HepG2 (cell line): ENCODE measurements around the gene SLC12A3. TPM values are rescaled to one million over a fixed set of nuclear protein-coding genes. Genes with fewer than 3 reads are reported as not detected.

ENCODE experiments used
- ATAC-seq: fragments of 200-7000 bp; cut with Tn5 transposase; 3 replicates; pipeline ENCODE4 v1.9.1; 2020; ENCODE audit warnings: mild to moderate bottlenecking, moderate library complexity
- BruUV-seq: library from RNA; stranded (reverse); fragments of 400-500 nt; replicated peaks from 2 replicates; lab custom pipeline; 2021; lab: Mats Ljungman, UMichigan
- CTCF ChIA-PET: fragments of 300-600 bp; formaldehyde crosslinking; extraction: SDS; loops from one replicate; lab custom pipeline; 2021; ENCODE audit warnings: low total read pairs, inconsistent platforms, low intra/inter-chr PET ratio; lab: Yijun Ruan, JAX
- POLR2A ChIA-PET: fragments of 350-600 bp; sonication (Branson Sonifier 250); formaldehyde crosslinking; loops from one replicate; lab custom pipeline; 2020; ENCODE audit warnings: antibody characterized with exemption, inconsistent platforms; lab: Yijun Ruan, JAX
- DNase-seq: peaks from one replicate; pipeline ENCODE4 v3.0.0-alpha.2; 2015; ENCODE audit warnings: low spot score
- FAIRE-seq: peaks from 3 replicates; lab custom pipeline; 2011; peaks lifted over from hg19 to GRCh38; lab: Jason Lieb, UNC
- H2AFZ ChIP-seq: one replicate; pipeline ENCODE4 v1.6.1; 2011; ENCODE audit warnings: low read length, inconsistent platforms
- H3K27ac ChIP-seq: fragments of 300-600 bp; 3 replicates; pipeline ENCODE4 v1.8.0; 2011; ENCODE audit warnings: mixed run types, mild to moderate bottlenecking, mixed read lengths, low read length, inconsistent platforms; ENCODE audit not compliant: insufficient read depth; ENCODE audit errors: extremely low read length
- H3K27me3 ChIP-seq, 2 experiments: fragments of 200-600 bp in 1 of 2; 2 replicates in 1 of 2; 3 replicates in 1 of 2; pipeline versions ENCODE4 v1.6.0 to v1.8.0; 2011; ENCODE audit warnings: low read length in 2 of 2, mild to moderate bottlenecking in 2 of 2, moderate library complexity in 2 of 2, inconsistent platforms in 1 of 2; ENCODE audit not compliant: insufficient read depth in 2 of 2, control insufficient read depth in 1 of 2
- H3K36me3 ChIP-seq, 2 experiments: fragments of 200-600 bp in 1 of 2; replicated peaks in 1 of 2; 2 replicates in 1 of 2; 3 replicates in 1 of 2; pipeline versions ENCODE4 v1.5.1 to v1.8.0; 2011; ENCODE audit warnings: low read length in 2 of 2, inconsistent platforms in 1 of 2; ENCODE audit not compliant: insufficient read depth in 2 of 2, control insufficient read depth in 1 of 2
- H3K4me1 ChIP-seq: 2 replicates; pipeline ENCODE4 v1.5.1; 2012; ENCODE audit warnings: low read length, inconsistent platforms; ENCODE audit not compliant: insufficient read depth
- H3K4me2 ChIP-seq: 2 replicates; pipeline ENCODE4 v1.6.0; 2011; ENCODE audit warnings: low read depth, low read length, inconsistent platforms
- H3K4me3 ChIP-seq, 3 experiments: fragments of 200-600 bp in 1 of 3; sonication (generic), shearing (Covaris generic) in 1 of 3; replicated peaks in 1 of 3; 2 replicates each; pipeline ENCODE4 v1.5.1; 2011 to 2016; ENCODE audit warnings: low read length in 3 of 3, inconsistent platforms in 2 of 3, low read depth in 2 of 3, mild to moderate bottlenecking in 2 of 3, control low read depth in 1 of 3, mixed read lengths in 1 of 3; ENCODE audit not compliant: insufficient read depth in 1 of 3
- H3K79me2 ChIP-seq: one replicate; pipeline ENCODE4 v1.6.1; 2011; ENCODE audit warnings: low read length, inconsistent platforms; ENCODE audit not compliant: insufficient read depth
- H3K9ac ChIP-seq: 2 replicates; pipeline ENCODE4 v1.6.0; 2011; ENCODE audit warnings: mild to moderate bottlenecking, low read depth, low read length, inconsistent platforms; ENCODE audit not compliant: insufficient read depth
- H3K9me3 ChIP-seq: 2 replicates; pipeline ENCODE4 v1.5.1; 2012; ENCODE audit warnings: mild to moderate bottlenecking, low read length
- H4K20me1 ChIP-seq: 2 replicates; pipeline ENCODE4 v1.6.0; 2011; ENCODE audit warnings: inconsistent platforms, mild to moderate bottlenecking, low read length, moderate library complexity; ENCODE audit not compliant: insufficient read depth
- BRCA1 ChIP-seq: sonication (generic); formaldehyde crosslinking; IDR thresholded peaks from 2 replicates; pipeline ENCODE4 v1.4.0; 2020; ENCODE audit warnings: missing genetic modification reagents
- FOSL1 ChIP-seq: sonication (generic); formaldehyde crosslinking; IDR thresholded peaks from 2 replicates; pipeline ENCODE4 v1.9.0; 2021; ENCODE audit warnings: missing genetic modification reagents, borderline replicate concordance
- KAT8 ChIP-seq: IDR thresholded peaks from 2 replicates; pipeline ENCODE4 v1.6.1; 2016; ENCODE audit warnings: missing genetic modification reagents, missing compliant biosample characterization
- KLF9 ChIP-seq: IDR thresholded peaks from 2 replicates; pipeline ENCODE4 v1.6.1; 2016; ENCODE audit warnings: low read depth
- NCOA5 ChIP-seq: sonication (generic); formaldehyde crosslinking; IDR thresholded peaks from 2 replicates; pipeline ENCODE4 v1.4.0; 2020; ENCODE audit warnings: missing genetic modification reagents
- NCOR1 ChIP-seq: fragments of 200-600 bp; sonication (generic); IDR thresholded peaks from 2 replicates; pipeline ENCODE4 v1.7.0; 2017; ENCODE audit warnings: antibody characterized with exemption, low read length, borderline replicate concordance
- ZBTB7B ChIP-seq: sonication (generic); formaldehyde crosslinking; IDR thresholded peaks from 2 replicates; pipeline ENCODE4 v1.4.0; 2020; ENCODE audit warnings: missing genetic modification reagents
- ZMAT3 ChIP-seq: sonication (generic); formaldehyde crosslinking; conservative IDR thresholded peaks from 2 replicates; pipeline ENCODE4 v1.7.0; 2021; ENCODE audit warnings: missing genetic modification reagents
- ZMYM4 ChIP-seq: sonication (generic); formaldehyde crosslinking; IDR thresholded peaks from 2 replicates; pipeline ENCODE4 v1.8.1; 2023; ENCODE audit warnings: mild to moderate bottlenecking, missing genetic modification reagents
- ZNF180 ChIP-seq: sonication (generic); formaldehyde crosslinking; IDR thresholded peaks from 2 replicates; pipeline ENCODE4 v1.4.0; 2020; ENCODE audit warnings: low read depth, missing genetic modification reagents, borderline replicate concordance
- ZNF530 ChIP-seq: sonication (generic); formaldehyde crosslinking; IDR thresholded peaks from 2 replicates; pipeline ENCODE4 v1.5.0; 2020; ENCODE audit warnings: low read depth, mild to moderate bottlenecking, missing genetic modification reagents
- ZNF674 ChIP-seq: sonication (generic); formaldehyde crosslinking; IDR thresholded peaks from 2 replicates; pipeline ENCODE4 v1.5.0; 2020; ENCODE audit warnings: low read depth, mild to moderate bottlenecking, missing genetic modification reagents
- ZNF773 ChIP-seq: sonication (generic); formaldehyde crosslinking; IDR thresholded peaks from 2 replicates; pipeline ENCODE4 v1.4.0; 2020; ENCODE audit warnings: missing genetic modification reagents, borderline replicate concordance
- WGBS: methylation state at CpG from one replicate; pipeline ENCODE4 v1.1.6; 2017; ENCODE audit warnings: low lambda C conversion rate; 5-methylcytosine and 5-hydroxymethylcytosine counted together
- in situ Hi-C: cut with HindIII; loops from 2 replicates; pipeline ENCODE4 v1.10.0; 2017; ENCODE audit warnings: low pct_unique_long_range_greater_than_20kb; ENCODE audit not compliant: extremely low pct_ligation_motif_present
- intact Hi-C: fragments of 100-400 bp; cut with micrococcal nuclease; formaldehyde crosslinking; loops from one replicate; pipeline ENCODE4 v1.10.0; 2022; ENCODE audit not compliant: unreplicated experiment
- polyA plus RNA-seq, 8 experiments: library from polyadenylated mRNA; depleted of rRNA in 3 of 8; stranded (reverse) in 7 of 8; unstranded in 1 of 8; fragments of >200 nt; fragmentation: Illumina TruSeq in 4 of 8; extraction: Trizol in 4 of 8; gene quantifications; 2 replicates each; pipeline versions ENCODE4 v1.2.1 to v1.2.3, GENCODE V29; 2011 to 2016; ENCODE audit warnings: low read depth in 4 of 8, missing spikeins in 1 of 8, mixed read lengths in 1 of 8; ENCODE audit not compliant: insufficient read depth in 1 of 8
- total RNA-seq, 5 experiments: library from RNA; depleted of rRNA; stranded (reverse); fragments of >200 nt; fragmentation: Illumina TruSeq; extraction: Trizol; gene quantifications; 2 replicates each; pipeline ENCODE4 v1.2.3, GENCODE V29; 2016; ENCODE audit warnings: low read depth in 1 of 5
- TF ChIP-seq, protein P1 (sequence below): IDR thresholded peaks from 2 replicates; pipeline ENCODE4 v1.6.1; 2016; ENCODE audit warnings: missing compliant biosample characterization, missing genetic modification reagents, borderline replicate concordance
- TF ChIP-seq, protein P2 (sequence below): sonication (generic); formaldehyde crosslinking; IDR thresholded peaks from 2 replicates; pipeline ENCODE4 v1.5.1; 2020; ENCODE audit warnings: mild to moderate bottlenecking, missing genetic modification reagents
- TF ChIP-seq, protein P3 (sequence below): sonication (generic); formaldehyde crosslinking; IDR thresholded peaks from 2 replicates; pipeline ENCODE4 v1.4.0; 2020; ENCODE audit warnings: low read depth, mild to moderate bottlenecking, missing genetic modification reagents

Gene SLC12A3
- total and polyA plus RNA-seq, 2 of the 13 experiments (the other 11 are each of a cell fraction or from before 2014, with no cell fraction given): 6.2 TPM; not detected in 1

GRCh38 chr16:56911771-56912571 is 47.0 kb downstream of the SLC12A3 start (continued):
- no peak for TF ChIP-seq NCOA5 (CRISPR knock-in tag)
- TF ChIP-seq FOSL1 (CRISPR knock-in tag): 0 out of 2 replicates have a peak, but pooled peaks have one; percentile 25
- TF ChIP-seq ZNF530: no peak
- TF ChIP-seq ZMAT3 (CRISPR knock-in tag): no peak
- no peak for TF ChIP-seq ZNF674 (CRISPR knock-in tag)
- TF ChIP-seq BRCA1: 0 out of 2 replicates have a peak, but pooled peaks have one; percentile 37
- TF ChIP-seq, protein P1, sequence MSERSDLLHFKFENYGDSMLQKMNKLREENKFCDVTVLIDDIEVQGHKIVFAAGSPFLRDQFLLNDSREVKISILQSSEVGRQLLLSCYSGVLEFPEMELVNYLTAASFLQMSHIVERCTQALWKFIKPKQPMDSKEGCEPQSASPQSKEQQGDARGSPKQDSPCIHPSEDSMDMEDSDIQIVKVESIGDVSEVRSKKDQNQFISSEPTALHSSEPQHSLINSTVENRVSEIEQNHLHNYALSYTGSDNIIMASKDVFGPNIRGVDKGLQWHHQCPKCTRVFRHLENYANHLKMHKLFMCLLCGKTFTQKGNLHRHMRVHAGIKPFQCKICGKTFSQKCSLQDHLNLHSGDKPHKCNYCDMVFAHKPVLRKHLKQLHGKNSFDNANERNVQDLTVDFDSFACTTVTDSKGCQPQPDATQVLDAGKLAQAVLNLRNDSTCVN: no peak

GRCh38 chr16:56912746-56913708 is 48.0 kb downstream of the SLC12A3 start:
- intact Hi-C loops (no loop called here), in situ Hi-C loops (no loop called here)
- Histone ChIP-seq H3K4me1 (peaks cover 68% of the 10 kb centered on the region), H3K4me3 (peak overlapping the region; percentile 34 to 68 (median 36); a peak in 5 of 6 replicates), H3K79me2 (no peaks in the 10 kb centered on the region), H3K36me3 (no peaks in the 10 kb centered on the region), H3K9me3 (no peaks in the 10 kb centered on the region), H4K20me1 (no peaks in the 10 kb centered on the region), H2AFZ (peak overlapping the region; percentile 30), H3K27me3 (peaks cover 0 to 12% of the 10 kb centered on the region in 2 experiments; a peak in 2 of 5 replicates), H3K27ac (no peak overlapping the region), H3K9ac (peak overlapping the region; percentile 30), H3K4me2 (peak overlapping the region; percentile 90)
- BruUV-seq: no TSS peak
- CTCF ChIA-PET: no interaction called here
- DNase-seq (no peak), FAIRE-seq (peak; percentile 40), ATAC-seq (peak; percentile 48)
- POLR2A ChIA-PET: interaction anchor here (0.6 to 4.3 kb wide), 8 partner anchors 9 to 35 kb away, joined by 3 to 57 read pairs (median 5); partner anchors contain the start of gene HERPUD1
- 7% methylated on average over 15 of the region's 18 CpGs for WGBS
- no peak for TF ChIP-seq ZBTB7B (CRISPR knock-in tag)
- TF ChIP-seq, protein P2, sequence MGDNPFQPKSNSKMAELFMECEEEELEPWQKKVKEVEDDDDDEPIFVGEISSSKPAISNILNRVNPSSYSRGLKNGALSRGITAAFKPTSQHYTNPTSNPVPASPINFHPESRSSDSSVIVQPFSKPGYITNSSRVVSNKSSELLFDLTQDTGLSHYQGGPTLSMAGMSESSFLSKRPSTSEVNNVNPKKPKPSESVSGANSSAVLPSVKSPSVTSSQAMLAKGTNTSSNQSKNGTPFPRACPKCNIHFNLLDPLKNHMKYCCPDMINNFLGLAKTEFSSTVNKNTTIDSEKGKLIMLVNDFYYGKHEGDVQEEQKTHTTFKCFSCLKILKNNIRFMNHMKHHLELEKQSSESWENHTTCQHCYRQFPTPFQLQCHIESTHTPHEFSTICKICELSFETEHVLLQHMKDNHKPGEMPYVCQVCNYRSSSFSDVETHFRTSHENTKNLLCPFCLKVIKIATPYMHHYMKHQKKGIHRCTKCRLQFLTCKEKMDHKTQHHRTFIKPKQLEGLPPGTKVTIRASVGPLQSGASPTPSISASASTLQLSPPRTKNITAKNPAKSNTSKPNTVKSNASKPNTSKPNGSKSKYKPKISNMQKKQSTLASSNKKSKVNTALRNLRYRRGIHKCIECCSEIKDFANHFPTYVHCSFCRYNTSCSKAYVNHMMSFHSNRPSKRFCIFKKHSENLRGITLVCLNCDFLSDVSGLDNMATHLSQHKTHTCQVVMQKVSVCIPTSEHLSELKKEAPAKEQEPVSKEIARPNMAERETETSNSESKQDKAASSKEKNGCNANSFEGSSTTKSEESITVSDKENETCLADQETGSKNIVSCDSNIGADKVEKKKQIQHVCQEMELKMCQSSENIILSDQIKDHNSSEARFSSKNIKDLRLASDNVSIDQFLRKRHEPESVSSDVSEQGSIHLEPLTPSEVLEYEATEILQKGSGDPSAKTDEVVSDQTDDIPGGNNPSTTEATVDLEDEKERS: no peak
- no peak for TF ChIP-seq KAT8 (CRISPR knock-in tag)
- TF ChIP-seq NCOR1: no peak
- no peak for TF ChIP-seq ZNF773 (CRISPR knock-in tag)
- TF ChIP-seq, protein P3, sequence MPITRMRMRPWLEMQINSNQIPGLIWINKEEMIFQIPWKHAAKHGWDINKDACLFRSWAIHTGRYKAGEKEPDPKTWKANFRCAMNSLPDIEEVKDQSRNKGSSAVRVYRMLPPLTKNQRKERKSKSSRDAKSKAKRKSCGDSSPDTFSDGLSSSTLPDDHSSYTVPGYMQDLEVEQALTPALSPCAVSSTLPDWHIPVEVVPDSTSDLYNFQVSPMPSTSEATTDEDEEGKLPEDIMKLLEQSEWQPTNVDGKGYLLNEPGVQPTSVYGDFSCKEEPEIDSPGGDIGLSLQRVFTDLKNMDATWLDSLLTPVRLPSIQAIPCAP: no peak
- no peak for TF ChIP-seq KLF9 (CRISPR knock-in tag)
- peak; percentile 46; the same call in 1 of the 2 replicates for TF ChIP-seq ZMYM4 (CRISPR knock-in tag)
- no peak for TF ChIP-seq ZNF180 (CRISPR knock-in tag)
